H1 (cell line): Measurements from ENCODE around the gene IL22RA2. TPM values are rescaled to one million over a fixed set of nuclear protein-coding genes. Genes with fewer than 3 reads are reported as not detected.

ENCODE experiments used
- CTCF ChIA-PET: fragments of 300-600 bp; sonication (Branson Sonifier 250); formaldehyde crosslinking; loops from one replicate; lab custom pipeline; 2021; ENCODE audit not compliant: partially characterized antibody; lab: Charles Lee
- POLR2A ChIA-PET: fragments of 300-600 bp; sonication (Branson Sonifier 250); formaldehyde crosslinking; loops from one replicate; lab custom pipeline; 2021; ENCODE audit warnings: inconsistent platforms; ENCODE audit not compliant: partially characterized antibody; lab: Charles Lee
- DNase-seq, 2 experiments: peaks; one replicate each; pipeline versions ENCODE4 v3.0.0 to v3.0.0-alpha.2; 2010 to 2022; ENCODE audit warnings: low spot score in 2 of 2, low read depth in 1 of 2, mixed read lengths in 1 of 2
- FAIRE-seq: peaks from 2 replicates; lab custom pipeline; 2011; peaks lifted over from hg19 to GRCh38; lab: Jason Lieb, UNC
- H2AFZ ChIP-seq: 2 replicates; pipeline ENCODE4 v1.8.1; 2012; ENCODE audit warnings: low read length, inconsistent platforms
- H2AK5ac ChIP-seq: 2 replicates; pipeline ENCODE4 v1.6.1; 2013; ENCODE audit warnings: low read depth, low read length
- H2BK120ac ChIP-seq: replicated peaks from 2 replicates; pipeline ENCODE3; 2013; ENCODE audit warnings: low read depth, low read length, inconsistent platforms
- H2BK12ac ChIP-seq: 2 replicates; pipeline ENCODE4 v1.6.1; 2013; ENCODE audit warnings: low read depth, low read length
- H2BK15ac ChIP-seq: 2 replicates; pipeline ENCODE4 v1.6.1; 2013; ENCODE audit warnings: low read length
- H2BK20ac ChIP-seq: 2 replicates; pipeline ENCODE4 v1.6.1; 2013; ENCODE audit warnings: low read length
- H2BK5ac ChIP-seq: 2 replicates; pipeline ENCODE4 v1.6.1; 2013; ENCODE audit warnings: low read depth, low read length
- H3K14ac ChIP-seq: 2 replicates; pipeline ENCODE4 v1.6.1; 2013; ENCODE audit warnings: inconsistent platforms; ENCODE audit not compliant: insufficient read length
- H3K18ac ChIP-seq: 2 replicates; pipeline ENCODE4 v1.6.1; 2013; ENCODE audit warnings: low read length; ENCODE audit errors: extremely low read depth
- H3K23ac ChIP-seq: 2 replicates; pipeline ENCODE4 v1.6.1; 2013; ENCODE audit warnings: inconsistent platforms; ENCODE audit not compliant: insufficient read length
- H3K23me2 ChIP-seq: 2 replicates; pipeline ENCODE4 v1.6.1; 2013; ENCODE audit warnings: low read depth, low read length
- H3K27ac ChIP-seq: 2 replicates; pipeline ENCODE4 v1.6.1; 2011; ENCODE audit warnings: low read depth, low read length, inconsistent platforms
- H3K27me3 ChIP-seq, 4 experiments: replicated peaks in 1 of 4; 1 replicate in 1 of 4; 2 replicates in 3 of 4; pipeline versions ENCODE4 v1.6.1 to v1.8.1; 2011 to 2013; ENCODE audit warnings: low read length in 3 of 4, mild to moderate bottlenecking in 3 of 4, inconsistent platforms in 2 of 4, mixed read lengths in 2 of 4, moderate library complexity in 1 of 4; ENCODE audit not compliant: control insufficient read depth in 3 of 4, insufficient read depth in 3 of 4; ENCODE audit errors: extremely low read depth in 1 of 4
- H3K36me3 ChIP-seq, 4 experiments: 2 replicates each; pipeline versions ENCODE4 v1.6.1 to v1.8.1; 2011 to 2013; ENCODE audit warnings: mild to moderate bottlenecking in 4 of 4, low read length in 3 of 4, moderate library complexity in 2 of 4, control low read depth in 1 of 4, inconsistent platforms in 1 of 4; ENCODE audit not compliant: insufficient read depth in 4 of 4, control insufficient read depth in 2 of 4
- H3K4ac ChIP-seq: replicated peaks from 2 replicates; pipeline ENCODE3; 2013; ENCODE audit warnings: low read length, low read depth, mixed read lengths, inconsistent platforms; ENCODE audit not compliant: insufficient read length
- H3K4me1 ChIP-seq, 4 experiments: replicated peaks in 1 of 4; 1 replicate in 1 of 4; 2 replicates in 3 of 4; pipeline versions ENCODE4 v1.6.1 to v1.8.1; 2011 to 2013; ENCODE audit warnings: low read length in 3 of 4, inconsistent platforms in 2 of 4, mixed read lengths in 1 of 4; ENCODE audit not compliant: insufficient read depth in 4 of 4, control insufficient read depth in 3 of 4
- H3K4me2 ChIP-seq, 2 experiments: 2 replicates each; pipeline versions ENCODE4 v1.6.1 to v1.8.1; 2011 to 2013; ENCODE audit warnings: low read depth in 2 of 2, low read length in 2 of 2, control low read depth in 1 of 2, inconsistent platforms in 1 of 2, mild to moderate bottlenecking in 1 of 2; ENCODE audit not compliant: insufficient read depth in 1 of 2
- H3K4me3 ChIP-seq, 4 experiments: fragments of 200-600, 300-600 bp in 1 of 4; sonication (generic), shearing (Covaris generic), sonication (Bioruptor Twin) in 1 of 4; 2 replicates each; pipeline versions ENCODE4 v1.5.1 to v1.8.1; 2011 to 2016; ENCODE audit warnings: low read length in 4 of 4, low read depth in 3 of 4, control low read depth in 2 of 4, inconsistent platforms in 2 of 4, mild to moderate bottlenecking in 2 of 4, mixed read lengths in 1 of 4, moderate library complexity in 1 of 4; ENCODE audit not compliant: insufficient read depth in 2 of 4; ENCODE audit errors: extremely low read depth in 1 of 4
- H3K56ac ChIP-seq: replicated peaks from 2 replicates; pipeline ENCODE3; 2013; ENCODE audit warnings: low read depth, mild to moderate bottlenecking, mixed read lengths, low read length, inconsistent platforms; ENCODE audit not compliant: insufficient read length
- H3K79me1 ChIP-seq: 2 replicates; pipeline ENCODE4 v1.6.1; 2013; ENCODE audit warnings: low read depth, low read length, control low read depth
- H3K79me2 ChIP-seq, 2 experiments: 2 replicates each; pipeline versions ENCODE4 v1.6.1 to v1.8.1; 2012 to 2013; ENCODE audit warnings: low read length in 2 of 2, mild to moderate bottlenecking in 2 of 2, inconsistent platforms in 1 of 2; ENCODE audit not compliant: insufficient read depth in 2 of 2, control insufficient read depth in 1 of 2
- H3K9ac ChIP-seq, 4 experiments: replicated peaks in 1 of 4; 1 replicate in 1 of 4; 2 replicates in 3 of 4; pipeline versions ENCODE4 v1.6.1 to v1.8.1; 2011 to 2013; ENCODE audit warnings: low read depth in 3 of 4, low read length in 3 of 4, control low read depth in 2 of 4, mild to moderate bottlenecking in 2 of 4, moderate library complexity in 2 of 4, inconsistent platforms in 1 of 4; ENCODE audit errors: extremely low read depth in 1 of 4
- H3K9me3 ChIP-seq, 2 experiments: 2 replicates each; pipeline versions ENCODE4 v1.6.1 to v1.8.1; 2012 to 2013; ENCODE audit warnings: mild to moderate bottlenecking in 2 of 2, moderate library complexity in 2 of 2, control low read depth in 1 of 2, inconsistent platforms in 1 of 2, low read depth in 1 of 2, low read length in 1 of 2, mixed read lengths in 1 of 2; ENCODE audit not compliant: insufficient read depth in 2 of 2
- H4K20me1 ChIP-seq, 2 experiments: replicated peaks in 1 of 2; 2 replicates each; pipeline versions ENCODE3 to v1.8.1; 2011 to 2013; ENCODE audit warnings: inconsistent platforms in 2 of 2, low read length in 2 of 2, mild to moderate bottlenecking in 1 of 2; ENCODE audit not compliant: insufficient read depth in 2 of 2, control insufficient read depth in 1 of 2
- H4K5ac ChIP-seq: 2 replicates; pipeline ENCODE4 v1.6.1; 2013; ENCODE audit warnings: low read length, low read depth, mixed read lengths, inconsistent platforms; ENCODE audit not compliant: insufficient read length
- H4K8ac ChIP-seq: 2 replicates; pipeline ENCODE4 v1.8.0; 2013; ENCODE audit warnings: mild to moderate bottlenecking, moderate library complexity, low read length, inconsistent platforms; ENCODE audit not compliant: insufficient read depth; ENCODE audit errors: extremely low read depth
- H4K91ac ChIP-seq: replicated peaks from 2 replicates; pipeline ENCODE3; 2013; ENCODE audit warnings: low read length, mixed read lengths, inconsistent platforms; ENCODE audit not compliant: insufficient read length
- BACH1 ChIP-seq: IDR thresholded peaks from 2 replicates; pipeline ENCODE4 v1.6.1; 2012; ENCODE audit warnings: low read length, improper control_type of control experiment
- BRCA1 ChIP-seq: IDR thresholded peaks from 2 replicates; pipeline ENCODE4 v1.6.1; 2012; ENCODE audit warnings: low read depth, low read length, improper control_type of control experiment
- CHD1 ChIP-seq: IDR thresholded peaks from 2 replicates; pipeline ENCODE4 v1.6.1; 2012; ENCODE audit warnings: low read depth, low read length, improper control_type of control experiment
- CREB1 ChIP-seq: IDR thresholded peaks from 2 replicates; pipeline ENCODE4 v1.6.1; 2012; ENCODE audit warnings: inconsistent platforms
- HDAC6 ChIP-seq: IDR thresholded peaks from one replicate; pipeline ENCODE4 v1.7.1; 2012; ENCODE audit warnings: low read depth, mild to moderate bottlenecking, inconsistent platforms, low read length, moderate library complexity
- PHF8 ChIP-seq: fragments of 200-600 bp; sonication (generic); conservative IDR thresholded peaks from 2 replicates; pipeline ENCODE4 v1.7.1; 2012; ENCODE audit warnings: low read depth, mild to moderate bottlenecking, inconsistent platforms, low read length, moderate library complexity
- SIRT6 ChIP-seq: IDR thresholded peaks from one replicate; pipeline ENCODE4 v1.7.1; 2012; ENCODE audit warnings: low read length, inconsistent platforms
- SP2 ChIP-seq: IDR thresholded peaks from 2 replicates; pipeline ENCODE4 v1.6.1; 2012; ENCODE audit warnings: mild to moderate bottlenecking, low read length, inconsistent platforms
- WGBS, 2 experiments: shearing (Covaris generic) in 1 of 2; methylation state at CpG; one replicate each; pipeline versions ENCODE4 v1.1.6 to v1.1.7; 2013 to 2015; ENCODE audit warnings: low lambda C conversion rate in 2 of 2, mixed read lengths in 2 of 2, inconsistent platforms in 1 of 2, low coverage in 1 of 2, missing lambda C conversion rate in 1 of 2; ENCODE audit not compliant: insufficient replicate concordance in 2 of 2, insufficient coverage in 1 of 2, insufficient read length in 1 of 2; ENCODE audit errors: extremely low coverage in 1 of 2, missing lambda C conversion rate in 1 of 2; 5-methylcytosine and 5-hydroxymethylcytosine counted together
- polyA plus RNA-seq, 7 experiments: library from polyadenylated mRNA; depleted of rRNA in 3 of 7; stranded (reverse) in 5 of 7; unstranded in 2 of 7; fragments of >200 nt in 5 of 7; fragments of 200-250 nt in 2 of 7; gene quantifications; 1 replicate in 5 of 7; 2 replicates in 1 of 7; 4 replicates in 1 of 7; pipeline versions ENCODE4 v1.2.1 to v1.2.3, GENCODE V29; 2011 to 2013; ENCODE audit warnings: missing spikeins in 2 of 7, mixed read lengths in 2 of 7
- total RNA-seq: library from RNA; stranded (reverse); fragmentation: NEBNext Ultra II Directional; extraction: Animal tissue kit (Norgen Biotek cat#: 25700); gene quantifications from 2 replicates; pipeline ENCODE4 v1.2.1, GENCODE V29; 2021

Gene IL22RA2
- total and polyA plus RNA-seq, 2 of the 8 experiments (the other 6 are each of a cell fraction or from before 2014, with no cell fraction given) = not detected

- ChIA-PET CTCF (interaction anchor here (0.6 kb wide), 1 partner anchor 93 kb away, joined by 3 read pairs; no protein-coding TSS in a partner anchor), POLR2A (no interaction called here)
- Histone ChIP-seq H4K91ac (no peak overlapping the region), H3K79me2 (no peaks in the 10 kb centered on the region), H2BK12ac (no peak overlapping the region), H4K5ac (no peak overlapping the region), H3K79me1 (no peaks in the 10 kb centered on the region), H2AK5ac (no peak overlapping the region), H3K4me1 (no peaks in the 10 kb centered on the region), H2BK5ac (no peak overlapping the region), H3K9me3 (no peaks in the 10 kb centered on the region; a peak in 2 of 4 replicates), H3K4me2 (no peak overlapping the region), H3K27ac (no peak overlapping the region), H3K14ac (no peak overlapping the region), H2BK20ac (no peak overlapping the region), H3K9ac (no peak overlapping the region), H3K4ac (no peak overlapping the region), H3K18ac (no peak overlapping the region), H3K36me3 (no peaks in the 10 kb centered on the region), H2BK15ac (no peak overlapping the region), H3K4me3 (no peak overlapping the region), H4K20me1 (no peaks in the 10 kb centered on the region), H2AFZ (no peak overlapping the region), H4K8ac (no peak overlapping the region), H3K23ac (no peak overlapping the region), H3K23me2 (no peaks in the 10 kb centered on the region; the same call in 1 of the 2 replicates), H2BK120ac (no peak overlapping the region), H3K27me3 (no peaks in the 10 kb centered on the region), H3K56ac (no peak overlapping the region)
- FAIRE-seq = no peak
- 75% methylated on average over 2 of the region's 2 CpGs; no CpG with 5 or more reads in 1 of the 2 experiments for WGBS, 2 experiments
- no peak for TF ChIP-seq CHD1
- TF ChIP-seq CREB1 = no peak
- no peak for TF ChIP-seq HDAC6
- no peak for TF ChIP-seq SIRT6
- TF ChIP-seq SP2 = no peak
- no peak for TF ChIP-seq PHF8
- TF ChIP-seq BACH1 = no peak
- no peak for TF ChIP-seq BRCA1
- DNase-seq = no peak
Measured at GRCh38 chr6:137126875-137127485, 46.5 kb downstream of the IL22RA2 start.
